Fibroblast of skin of abdomen (primary cell): ENCODE data around the gene ACOT13.
"Not testable (repeated sequence)": the region's sequence is repeated elsewhere in the genome, so short reads cannot be mapped to it uniquely, and the experiment has no call there.

Experiments
- DNase-seq: peaks from one replicate; pipeline ENCODE4 v3.0.0-alpha.2; 2013

Gene ACOT13

GRCh38 chr6:24731456-24732134, 64.7 kb downstream of the ACOT13 start:
- not testable (repeated sequence) for DNase-seq

- DNase-seq: no peak
Measured at GRCh38 chr6:24734166-24734565, 67.3 kb downstream of the ACOT13 start.

- not testable (repeated sequence) for DNase-seq
Measured at GRCh38 chr6:24734710-24735109, 67.8 kb downstream of the ACOT13 start.

GRCh38 chr6:24738741-24739140, 71.9 kb downstream of the ACOT13 start:
- DNase-seq: no peak

- peak; percentile 10 for DNase-seq
Measured at GRCh38 chr6:24740861-24741260, 74.0 kb downstream of the ACOT13 start.

- no peak for DNase-seq
Measured at GRCh38 chr6:24742216-24742738, 75.4 kb downstream of the ACOT13 start.

- DNase-seq: peak; percentile 97
Measured at GRCh38 chr6:24743265-24743943, 76.5 kb downstream of the ACOT13 start.

GRCh38 chr6:24743944-24744335, 77.1 kb downstream of the ACOT13 start:
- DNase-seq: no peak

- no peak for DNase-seq
Measured at GRCh38 chr6:24744911-24745310, 78.0 kb downstream of the ACOT13 start.

- DNase-seq: no peak
Measured at GRCh38 chr6:24749297-24749696, 82.4 kb downstream of the ACOT13 start.

- DNase-seq: not testable (repeated sequence)
Measured at GRCh38 chr6:24750878-24751277, 84.0 kb downstream of the ACOT13 start.

- no peak for DNase-seq
Measured at GRCh38 chr6:24752503-24752902, 85.6 kb downstream of the ACOT13 start.

GRCh38 chr6:24752917-24753492, 86.1 kb downstream of the ACOT13 start:
- DNase-seq: no peak

GRCh38 chr6:24753545-24753944, 86.7 kb downstream of the ACOT13 start:
- no peak for DNase-seq

GRCh38 chr6:24754378-24754777, 87.5 kb downstream of the ACOT13 start:
- not testable (repeated sequence) for DNase-seq
